IMR-90 (cell line): ENCODE data around the gene ALDOC. TPM values are rescaled to one million over a fixed set of nuclear protein-coding genes. Genes with fewer than 3 reads are reported as not detected.

Experiments used
- ATAC-seq: fragments of 200-7000 bp; cut with Tn5 transposase; 2 replicates; pipeline ENCODE4 v1.9.1; 2020; ENCODE audit warnings: low read depth, mild to moderate bottlenecking, moderate library complexity
- BruUV-seq: library from RNA; stranded (reverse); fragments of 400-500 nt; replicated peaks from 2 replicates; lab custom pipeline; 2021; lab: Mats Ljungman, UMichigan
- CTCF ChIA-PET: fragments of 300-600 bp; formaldehyde crosslinking; extraction: SDS; loops from one replicate; lab custom pipeline; 2021; ENCODE audit warnings: antibody characterized with exemption; lab: Yijun Ruan, JAX
- POLR2A ChIA-PET: fragments of 300-600 bp; sonication (Branson Sonifier 250); formaldehyde crosslinking; loops from one replicate; lab custom pipeline; 2022; ENCODE audit warnings: antibody characterized with exemption; ENCODE audit not compliant: unreplicated experiment; lab: Charles Lee
- DNase-seq: peaks from one replicate; pipeline ENCODE4 v3.0.0; 2013
- H2AFZ ChIP-seq: replicated peaks from 2 replicates; pipeline ENCODE3; 2013; ENCODE audit warnings: low read length, mild to moderate bottlenecking; ENCODE audit not compliant: poor library complexity
- H2AK5ac ChIP-seq: 2 replicates; pipeline ENCODE4 v1.6.1; 2013; ENCODE audit warnings: low read depth, low read length, inconsistent platforms
- H2AK9ac ChIP-seq: replicated peaks from 2 replicates; pipeline ENCODE3; 2013; ENCODE audit warnings: mild to moderate bottlenecking, low read depth, low read length, moderate library complexity; ENCODE audit not compliant: poor library complexity
- H2BK120ac ChIP-seq: 2 replicates; pipeline ENCODE4 v1.6.1; 2013; ENCODE audit warnings: low read depth, low read length, inconsistent platforms
- H2BK15ac ChIP-seq: 3 replicates; pipeline ENCODE4 v1.6.1; 2013; ENCODE audit warnings: low read depth, low read length, inconsistent platforms
- H2BK20ac ChIP-seq: 2 replicates; pipeline ENCODE4 v1.6.1; 2013; ENCODE audit warnings: low read depth, mild to moderate bottlenecking, inconsistent platforms, low read length, moderate library complexity
- H2BK5ac ChIP-seq: 2 replicates; pipeline ENCODE4 v1.6.1; 2013; ENCODE audit warnings: mild to moderate bottlenecking, low read depth, low read length, inconsistent platforms; ENCODE audit not compliant: poor library complexity, severe bottlenecking
- H3K14ac ChIP-seq: replicated peaks from 2 replicates; pipeline ENCODE4 v1.6.1; 2013; ENCODE audit warnings: low read depth, low read length, inconsistent platforms
- H3K18ac ChIP-seq: 2 replicates; pipeline ENCODE4 v1.6.1; 2013; ENCODE audit warnings: low read depth, low read length, control low read depth
- H3K23ac ChIP-seq: 2 replicates; pipeline ENCODE4 v1.6.1; 2013; ENCODE audit warnings: low read depth, low read length, inconsistent platforms
- H3K27ac ChIP-seq: 2 replicates; pipeline ENCODE4 v1.5.1; 2013; ENCODE audit warnings: mild to moderate bottlenecking, control low read depth, low read length; ENCODE audit not compliant: insufficient read depth
- H3K27me3 ChIP-seq: 2 replicates; pipeline ENCODE4 v1.6.1; 2013; ENCODE audit warnings: low read length; ENCODE audit not compliant: control insufficient read depth, insufficient read depth
- H3K36me3 ChIP-seq: 2 replicates; pipeline ENCODE4 v1.6.1; 2013; ENCODE audit warnings: low read length, mixed read lengths; ENCODE audit not compliant: control insufficient read depth, insufficient read depth
- H3K4ac ChIP-seq: 2 replicates; pipeline ENCODE4 v1.6.1; 2013; ENCODE audit warnings: low read depth, low read length, inconsistent platforms
- H3K4me1 ChIP-seq: 2 replicates; pipeline ENCODE4 v1.6.1; 2013; ENCODE audit warnings: low read length, mixed read lengths; ENCODE audit not compliant: control insufficient read depth, insufficient read depth
- H3K4me2 ChIP-seq: 2 replicates; pipeline ENCODE4 v1.6.1; 2013; ENCODE audit warnings: low read depth, mild to moderate bottlenecking, control low read depth, low read length, moderate library complexity
- H3K4me3 ChIP-seq: 2 replicates; pipeline ENCODE4 v1.5.1; 2013; ENCODE audit warnings: low read depth, mild to moderate bottlenecking, control low read depth, low read length, moderate library complexity; ENCODE audit not compliant: insufficient read depth
- H3K56ac ChIP-seq: 2 replicates; pipeline ENCODE4 v1.6.1; 2013; ENCODE audit warnings: low read length, inconsistent platforms; ENCODE audit not compliant: insufficient read depth; ENCODE audit errors: extremely low read depth
- H3K79me1 ChIP-seq, 2 experiments: 2 replicates each; pipeline ENCODE4 v1.6.1; 2013; ENCODE audit warnings: low read length in 2 of 2, inconsistent platforms in 1 of 2, low read depth in 1 of 2
- H3K9ac ChIP-seq: 2 replicates; pipeline ENCODE4 v1.6.1; 2013; ENCODE audit warnings: low read depth, low read length, control low read depth
- H3K9me1 ChIP-seq: 2 replicates; pipeline ENCODE4 v1.6.1; 2013; ENCODE audit warnings: low read length, inconsistent platforms; ENCODE audit not compliant: insufficient read depth
- H3K9me3 ChIP-seq: 2 replicates; pipeline ENCODE4 v1.6.1; 2013; ENCODE audit warnings: low read length; ENCODE audit not compliant: control insufficient read depth, insufficient read depth
- H4K20me1 ChIP-seq: 2 replicates; pipeline ENCODE4 v1.6.1; 2013; ENCODE audit warnings: low read length, inconsistent platforms; ENCODE audit not compliant: insufficient read depth
- H4K5ac ChIP-seq: 2 replicates; pipeline ENCODE4 v1.6.1; 2013; ENCODE audit warnings: mild to moderate bottlenecking, low read depth, low read length, control low read depth
- H4K8ac ChIP-seq, 2 experiments: 2 replicates each; pipeline ENCODE4 v1.6.1; 2013; ENCODE audit warnings: low read depth in 2 of 2, low read length in 2 of 2, control low read depth in 1 of 2, inconsistent platforms in 1 of 2
- H4K91ac ChIP-seq: 2 replicates; pipeline ENCODE4 v1.6.1; 2013; ENCODE audit warnings: low read depth, low read length, inconsistent platforms; ENCODE audit not compliant: insufficient read depth
- BHLHE40 ChIP-seq: fragments of 150-350 bp; IDR thresholded peaks from 2 replicates; pipeline ENCODE4 v1.6.1; 2016; ENCODE audit warnings: mild to moderate bottlenecking, low read depth, low read length
- CEBPB ChIP-seq: IDR thresholded peaks from 2 replicates; pipeline ENCODE4 v1.6.1; 2012; ENCODE audit warnings: low read depth, low read length, improper control_type of control experiment
- CTCF ChIP-seq: conservative IDR thresholded peaks from 2 replicates; pipeline ENCODE4 v1.5.1; 2012; ENCODE audit warnings: mild to moderate bottlenecking, low read depth, low read length, improper control_type of control experiment
- ELK1 ChIP-seq: fragments of 150-350 bp; IDR thresholded peaks from 2 replicates; pipeline ENCODE4 v1.6.1; 2016; ENCODE audit warnings: low read depth, mild to moderate bottlenecking, low read length, moderate library complexity, borderline replicate concordance
- FOS ChIP-seq: fragments of 150-350 bp; IDR thresholded peaks from 2 replicates; pipeline ENCODE4 v1.6.1; 2016; ENCODE audit warnings: low read depth, low read length
- MAFK ChIP-seq: IDR thresholded peaks from 2 replicates; pipeline ENCODE4 v1.6.1; 2012; ENCODE audit warnings: low read depth, low read length, improper control_type of control experiment
- MXI1 ChIP-seq: IDR thresholded peaks from 2 replicates; pipeline ENCODE4 v1.6.1; 2012; ENCODE audit warnings: low read depth, mild to moderate bottlenecking, low read length, moderate library complexity, borderline replicate concordance
- NFE2L2 ChIP-seq: fragments of 150-350 bp; IDR thresholded peaks from 2 replicates; pipeline ENCODE4 v1.6.1; 2016; ENCODE audit warnings: low read depth, mild to moderate bottlenecking, low read length
- RAD21 ChIP-seq: IDR thresholded peaks from 2 replicates; pipeline ENCODE4 v1.6.1; 2012; ENCODE audit warnings: low read length, improper control_type of control experiment
- RCOR1 ChIP-seq: IDR thresholded peaks from 2 replicates; pipeline ENCODE4 v1.6.1; 2012; ENCODE audit warnings: mild to moderate bottlenecking, low read length, improper control_type of control experiment; ENCODE audit not compliant: insufficient replicate concordance
- RFX5 ChIP-seq: IDR thresholded peaks from 2 replicates; pipeline ENCODE4 v1.8.0; 2012; ENCODE audit warnings: low read depth, mild to moderate bottlenecking, low read length, moderate library complexity
- SMC3 ChIP-seq: fragments of 150-350 bp; IDR thresholded peaks from 2 replicates; pipeline ENCODE4 v1.6.1; 2016; ENCODE audit warnings: low read depth, mild to moderate bottlenecking, antibody characterized with exemption, low read length, moderate library complexity
- USF2 ChIP-seq: fragments of 150-350 bp; IDR thresholded peaks from 2 replicates; pipeline ENCODE4 v1.6.1; 2017; ENCODE audit warnings: mild to moderate bottlenecking, antibody characterized with exemption, low read length, low read depth
- WGBS, 2 experiments: methylation state at CpG; one replicate each; pipeline versions ENCODE4 v1.1.5 to v1.1.7; 2013; ENCODE audit warnings: missing lambda C conversion rate in 2 of 2; ENCODE audit not compliant: insufficient read length in 1 of 2; ENCODE audit errors: extremely low coverage in 2 of 2; 5-methylcytosine and 5-hydroxymethylcytosine counted together
- dilution Hi-C: fragments of 300-500 bp; cut with HindIII; formaldehyde crosslinking; loops from one replicate; pipeline ENCODE4 v1.14.3; 2018; ENCODE audit warnings: low sequenced_read_pairs; ENCODE audit not compliant: unreplicated experiment
- in situ Hi-C: fragments of 300-500 bp; cut with MboI; formaldehyde crosslinking; loops from 3 replicates; pipeline ENCODE4 v1.14.3; 2019; ENCODE audit warnings: low sequenced_read_pairs, inconsistent platforms, mixed read lengths
- intact Hi-C: fragments of 100-400 bp; cut with micrococcal nuclease; formaldehyde crosslinking; loops from 2 replicates; pipeline ENCODE4 v1.10.0; 2022
- polyA plus RNA-seq, 3 experiments: library from polyadenylated mRNA; depleted of rRNA; stranded (reverse); fragments of >200 nt; gene quantifications; 2 replicates each; pipeline ENCODE4 v1.2.3, GENCODE V29; 2012; ENCODE audit warnings: low replicate concordance in 1 of 3
- total RNA-seq: library from RNA; depleted of rRNA; stranded (reverse); fragments of >200 nt; gene quantifications from 2 replicates; pipeline ENCODE4 v1.2.3, GENCODE V29; 2012

Gene ALDOC
- total and polyA plus RNA-seq, 2 of the 4 experiments (the other 2 are of a cell fraction), result 47.0 to 69.7 TPM

GRCh38 chr17:28534740-28535375, 41.8 kb downstream of the ALDOC start:
- H3K27me3 ChIP-seq, result peaks cover 35% of the 10 kb centered on the region
- no peak overlapping the region for H2BK15ac ChIP-seq
- no peak overlapping the region for H3K56ac ChIP-seq
- no peak overlapping the region for H3K23ac ChIP-seq
- H4K91ac ChIP-seq, result no peak overlapping the region
- in situ Hi-C loops, result loop anchor here (5.0 kb wide), 1 partner anchor 38 kb away; no protein-coding TSS in a partner anchor
- CTCF ChIA-PET, result interaction anchor here (0.6 to 1.8 kb wide), 3 partner anchors 40 to 118 kb away, joined by 3 to 7 read pairs (median 4); no protein-coding TSS in a partner anchor
- H2BK5ac ChIP-seq, result no peak overlapping the region
- BruUV-seq, result no TSS peak
- H4K20me1 ChIP-seq, result no peaks in the 10 kb centered on the region
- TF ChIP-seq RCOR1, result no peak
- TF ChIP-seq BHLHE40, result no peak
- TF ChIP-seq NFE2L2, result no peak
- TF ChIP-seq FOS, result no peak
- TF ChIP-seq RFX5, result no peak
- TF ChIP-seq CTCF, result no peak
- no peak for TF ChIP-seq ELK1
- TF ChIP-seq RAD21, result no peak
- TF ChIP-seq CEBPB, result no peak
- no peak for TF ChIP-seq MXI1
- no peak for TF ChIP-seq USF2
- no peak for TF ChIP-seq SMC3
- no peak for TF ChIP-seq MAFK
- H3K79me1 ChIP-seq, result no peaks in the 10 kb centered on the region
- no peak overlapping the region for H3K18ac ChIP-seq
- no peak overlapping the region for H3K4ac ChIP-seq
- no peak overlapping the region for H2BK20ac ChIP-seq
- H2AFZ ChIP-seq, result no peak overlapping the region
- DNase-seq (no peak), ATAC-seq (no peak)
- no peaks in the 10 kb centered on the region for H3K36me3 ChIP-seq
- no peaks in the 10 kb centered on the region for H3K9me3 ChIP-seq
- H3K4me1 ChIP-seq, result peaks cover 13% of the 10 kb centered on the region
- H3K4me3 ChIP-seq, result no peak overlapping the region
- H3K27ac ChIP-seq, result no peak overlapping the region
- H3K9me1 ChIP-seq, result peaks cover 2% of the 10 kb centered on the region; the same call in 1 of the 2 replicates
- H2AK5ac ChIP-seq, result no peak overlapping the region
- H2BK120ac ChIP-seq, result no peak overlapping the region
- no peak overlapping the region for H3K14ac ChIP-seq
- POLR2A ChIA-PET, result no interaction called here
- WGBS, 2 experiments, result 77% methylated on average over 7 of the region's 11 CpGs; no CpG with 5 or more reads in 1 of the 2 experiments
- dilution Hi-C loops, result no loop called here
- H4K8ac ChIP-seq, result no peak overlapping the region
- H3K4me2 ChIP-seq, result no peak overlapping the region
- H2AK9ac ChIP-seq, result no peak overlapping the region
- no peak overlapping the region for H4K5ac ChIP-seq
- intact Hi-C loops, result no loop called here
- no peak overlapping the region for H3K9ac ChIP-seq
